Transverse colon (tissue), 3 donors: Measurements from ENCODE around the gene SNAP91.

Experiments
- EP300 ChIP-seq: sonication (generic); formaldehyde crosslinking; IDR thresholded peaks from one replicate; pipeline ENCODE4 v1.6.1; 2017; ENCODE audit warnings: antibody characterized with exemption, low read depth
- TF ChIP-seq, protein P1 (sequence below), 5 experiments: fragments of 200-600 bp in 3 of 5; fragments of 450-650 bp in 2 of 5; sonication (generic) in 3 of 5; IDR thresholded peaks; 1 replicate in 2 of 5; 2 replicates in 3 of 5; pipeline ENCODE4 v1.5.1; 2016 to 2017; ENCODE audit warnings: antibody characterized with exemption in 5 of 5, inconsistent platforms in 3 of 5, mild to moderate bottlenecking in 2 of 5, moderate library complexity in 1 of 5

DNA sequence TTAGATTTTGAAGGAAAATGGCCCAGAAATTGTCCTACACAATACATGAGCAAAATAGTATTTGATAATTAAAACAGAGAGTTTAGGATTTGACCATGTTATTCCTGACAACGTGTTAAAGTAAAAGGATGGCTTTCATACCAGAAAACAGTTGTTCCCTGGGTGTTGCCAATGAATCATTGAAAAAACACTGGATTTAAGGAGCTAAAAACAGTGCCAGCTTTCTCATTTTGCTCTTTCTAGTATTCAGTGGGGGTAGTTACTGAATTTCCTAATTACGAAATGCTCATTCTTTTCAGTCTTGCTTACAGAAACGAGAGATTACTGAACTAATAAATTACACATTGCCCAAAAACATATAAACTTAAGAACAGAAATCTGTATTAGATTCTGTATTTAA, 26.6 kb upstream of the SNAP91 start:
- TF ChIP-seq EP300 = no peak
- TF ChIP-seq, protein P1, sequence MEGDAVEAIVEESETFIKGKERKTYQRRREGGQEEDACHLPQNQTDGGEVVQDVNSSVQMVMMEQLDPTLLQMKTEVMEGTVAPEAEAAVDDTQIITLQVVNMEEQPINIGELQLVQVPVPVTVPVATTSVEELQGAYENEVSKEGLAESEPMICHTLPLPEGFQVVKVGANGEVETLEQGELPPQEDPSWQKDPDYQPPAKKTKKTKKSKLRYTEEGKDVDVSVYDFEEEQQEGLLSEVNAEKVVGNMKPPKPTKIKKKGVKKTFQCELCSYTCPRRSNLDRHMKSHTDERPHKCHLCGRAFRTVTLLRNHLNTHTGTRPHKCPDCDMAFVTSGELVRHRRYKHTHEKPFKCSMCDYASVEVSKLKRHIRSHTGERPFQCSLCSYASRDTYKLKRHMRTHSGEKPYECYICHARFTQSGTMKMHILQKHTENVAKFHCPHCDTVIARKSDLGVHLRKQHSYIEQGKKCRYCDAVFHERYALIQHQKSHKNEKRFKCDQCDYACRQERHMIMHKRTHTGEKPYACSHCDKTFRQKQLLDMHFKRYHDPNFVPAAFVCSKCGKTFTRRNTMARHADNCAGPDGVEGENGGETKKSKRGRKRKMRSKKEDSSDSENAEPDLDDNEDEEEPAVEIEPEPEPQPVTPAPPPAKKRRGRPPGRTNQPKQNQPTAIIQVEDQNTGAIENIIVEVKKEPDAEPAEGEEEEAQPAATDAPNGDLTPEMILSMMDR (IDR thresholded peaks at IDR 0.05) = no peak
